Neuronal stem cell (in vitro differentiated cells): ENCODE data around the gene KCTD12.
A peak's percentile ranks its signal among the peaks of the same experiment; 100 is the strongest.
"Not testable (repeated sequence)": the region's sequence is repeated elsewhere in the genome, so short reads cannot be mapped to it uniquely, and the experiment has no call there.

Experiments
- DNase-seq: peaks from one replicate; pipeline ENCODE4 v3.0.0-alpha.2; 2013; ENCODE audit warnings: low spot score
- H2AFZ ChIP-seq: one replicate; pipeline ENCODE4 v1.6.1; 2013; ENCODE audit warnings: mild to moderate bottlenecking, low read length, inconsistent platforms
- H2AK5ac ChIP-seq: 2 replicates; pipeline ENCODE4 v1.6.1; 2013; ENCODE audit warnings: low read depth, mild to moderate bottlenecking, inconsistent platforms, low read length, moderate library complexity, mixed read lengths
- H2BK120ac ChIP-seq: 2 replicates; pipeline ENCODE4 v1.6.1; 2013; ENCODE audit warnings: low read depth, mild to moderate bottlenecking, inconsistent platforms, low read length, moderate library complexity, mixed read lengths
- H2BK12ac ChIP-seq: one replicate; pipeline ENCODE4 v1.6.1; 2013; ENCODE audit warnings: low read length, inconsistent platforms
- H2BK15ac ChIP-seq: 2 replicates; pipeline ENCODE4 v1.6.1; 2013; ENCODE audit warnings: mild to moderate bottlenecking, low read length, inconsistent platforms, mixed read lengths
- H2BK5ac ChIP-seq: one replicate; pipeline ENCODE4 v1.6.1; 2013; ENCODE audit warnings: inconsistent platforms, mild to moderate bottlenecking, low read length, moderate library complexity
- H3K14ac ChIP-seq: one replicate; pipeline ENCODE4 v1.6.1; 2013; ENCODE audit warnings: low read length, inconsistent platforms
- H3K18ac ChIP-seq: 2 replicates; pipeline ENCODE4 v1.6.1; 2013; ENCODE audit warnings: low read length, inconsistent platforms
- H3K23ac ChIP-seq: 2 replicates; pipeline ENCODE4 v1.6.1; 2013; ENCODE audit warnings: low read depth, mild to moderate bottlenecking, mixed read lengths, low read length, inconsistent platforms; ENCODE audit not compliant: poor library complexity
- H3K27ac ChIP-seq: replicated peaks from 3 replicates; pipeline ENCODE4 v1.5.1; 2013; ENCODE audit warnings: low read length, inconsistent platforms
- H3K27me3 ChIP-seq, 3 experiments: 2 replicates each; pipeline ENCODE4 v1.6.1; 2013; ENCODE audit warnings: low read length in 3 of 3, mild to moderate bottlenecking in 2 of 3, inconsistent platforms in 1 of 3, low read depth in 1 of 3, mixed read lengths in 1 of 3, moderate library complexity in 1 of 3; ENCODE audit not compliant: control insufficient read depth in 3 of 3, insufficient read depth in 3 of 3
- H3K36me3 ChIP-seq, 2 donors: replicated peaks in 1 of 2; 2 replicates each; pipeline ENCODE4 v1.6.1; 2013; ENCODE audit warnings: low read length in 2 of 2; ENCODE audit not compliant: control insufficient read depth in 2 of 2, insufficient read depth in 2 of 2
- H3K4ac ChIP-seq: 2 replicates; pipeline ENCODE4 v1.6.1; 2013; ENCODE audit warnings: inconsistent platforms, mild to moderate bottlenecking, low read length, moderate library complexity
- H3K4me1 ChIP-seq, 2 donors: 1 replicate in 1 of 2; 2 replicates in 1 of 2; pipeline ENCODE4 v1.6.1; 2013; ENCODE audit warnings: low read length in 2 of 2, low read depth in 1 of 2; ENCODE audit not compliant: control insufficient read depth in 2 of 2, insufficient read depth in 1 of 2
- H3K4me2 ChIP-seq: one replicate; pipeline ENCODE4 v1.6.1; 2013; ENCODE audit warnings: mild to moderate bottlenecking, low read length, inconsistent platforms; ENCODE audit not compliant: insufficient read depth, poor library complexity, severe bottlenecking
- H3K4me3 ChIP-seq, 2 donors: 2 replicates each; pipeline ENCODE4 v1.5.1; 2013; ENCODE audit warnings: low read length in 2 of 2, mild to moderate bottlenecking in 2 of 2, inconsistent platforms in 1 of 2, moderate library complexity in 1 of 2
- H3K79me1 ChIP-seq: one replicate; pipeline ENCODE4 v1.6.1; 2013; ENCODE audit warnings: low read depth, mild to moderate bottlenecking, inconsistent platforms, low read length, moderate library complexity
- H3K9ac ChIP-seq: one replicate; pipeline ENCODE4 v1.6.1; 2013; ENCODE audit warnings: mild to moderate bottlenecking, low read depth, low read length, inconsistent platforms; ENCODE audit not compliant: poor library complexity
- H3K9me3 ChIP-seq, 2 donors: replicated peaks in 1 of 2; 2 replicates each; pipeline versions ENCODE3 to v1.6.1; 2013; ENCODE audit warnings: low read length in 2 of 2, mild to moderate bottlenecking in 2 of 2, inconsistent platforms in 1 of 2, low read depth in 1 of 2, mixed read lengths in 1 of 2, moderate library complexity in 1 of 2; ENCODE audit not compliant: control insufficient read depth in 2 of 2, insufficient read depth in 1 of 2
- H4K8ac ChIP-seq: one replicate; pipeline ENCODE4 v1.6.1; 2013; ENCODE audit warnings: low read depth, mild to moderate bottlenecking, inconsistent platforms, low read length, moderate library complexity
- H4K91ac ChIP-seq: one replicate; pipeline ENCODE4 v1.6.1; 2013; ENCODE audit warnings: low read length, low read depth, mild to moderate bottlenecking, inconsistent platforms; ENCODE audit not compliant: poor library complexity
- WGBS, 2 donors: extraction: QIAGEN DNeasy Blood & Tissue Kit; methylation state at CpG; one replicate each; pipeline ENCODE4 v1.1.7; 2013; ENCODE audit warnings: missing lambda C conversion rate in 2 of 2, mixed read lengths in 1 of 2; ENCODE audit not compliant: insufficient read length in 2 of 2, insufficient replicate concordance in 1 of 2; ENCODE audit errors: extremely low coverage in 2 of 2; 5-methylcytosine and 5-hydroxymethylcytosine counted together

The KCTD12 gene

GRCh38 chr13:76921516-76921915, 35.3 kb upstream of the KCTD12 start:
- no peak overlapping the region for H3K4me3 ChIP-seq
- no peak overlapping the region for H3K9ac ChIP-seq
- no peak overlapping the region for H3K4me2 ChIP-seq
- no peak overlapping the region for H3K14ac ChIP-seq
- H3K79me1 ChIP-seq, result no peaks in the 10 kb centered on the region
- no peak overlapping the region for H4K8ac ChIP-seq
- no peak overlapping the region for H2AK5ac ChIP-seq
- H2BK15ac ChIP-seq, result no peak overlapping the region
- H4K91ac ChIP-seq, result no peak overlapping the region
- no peak overlapping the region for H3K23ac ChIP-seq
- H3K18ac ChIP-seq, result no peak overlapping the region
- no peak overlapping the region for H3K4ac ChIP-seq
- H3K4me1 ChIP-seq, result peaks cover 0 to 1% of the 10 kb centered on the region in 2 donors
- H3K9me3 ChIP-seq, result peaks cover 0 to 2% of the 10 kb centered on the region in 2 donors
- no peak overlapping the region for H2AFZ ChIP-seq
- no peak overlapping the region for H2BK120ac ChIP-seq
- WGBS, 2 donors, result no CpG with 5 or more reads among the region's 1 CpG
- H3K36me3 ChIP-seq, result no peaks in the 10 kb centered on the region
- DNase-seq, result no peak
- H2BK12ac ChIP-seq, result no peak overlapping the region
- H2BK5ac ChIP-seq, result no peak overlapping the region
- H3K27ac ChIP-seq, result no peak overlapping the region
- no peaks in the 10 kb centered on the region for H3K27me3 ChIP-seq

GRCh38 chr13:76917755-76918481, 31.7 kb upstream of the KCTD12 start:
- not testable (repeated sequence) for H3K9me3 ChIP-seq, H3K23ac ChIP-seq, H3K4me1 ChIP-seq, H3K14ac ChIP-seq, H3K4me2 ChIP-seq, H3K18ac ChIP-seq, H2BK120ac ChIP-seq, H2BK12ac ChIP-seq, H4K91ac ChIP-seq, H3K27ac ChIP-seq, H3K9ac ChIP-seq, H3K27me3 ChIP-seq, H2AK5ac ChIP-seq, H2BK15ac ChIP-seq, H2BK5ac ChIP-seq, H3K4me3 ChIP-seq, H4K8ac ChIP-seq, H3K4ac ChIP-seq, H2AFZ ChIP-seq, H3K79me1 ChIP-seq, H3K36me3 ChIP-seq, DNase-seq
- no CpG with 5 or more reads among the region's 12 CpGs for WGBS, 2 donors

GRCh38 chr13:76917095-76917494, 30.9 kb upstream of the KCTD12 start:
- no peak for DNase-seq
- no CpG with 5 or more reads among the region's 1 CpG for WGBS, 2 donors
- H3K27ac ChIP-seq, result no peak overlapping the region

GRCh38 chr13:76913898-76914297, 27.7 kb upstream of the KCTD12 start:
- peak overlapping the region; percentile 27 for H3K14ac ChIP-seq
- H3K79me1 ChIP-seq, result no peaks in the 10 kb centered on the region
- no peak overlapping the region for H2BK15ac ChIP-seq
- H4K91ac ChIP-seq, result no peak overlapping the region
- H3K4ac ChIP-seq, result no peak overlapping the region
- H2BK12ac ChIP-seq, result no peak overlapping the region
- H2BK120ac ChIP-seq, result no peak overlapping the region
- no peak overlapping the region for H3K9ac ChIP-seq
- no peak overlapping the region for H2BK5ac ChIP-seq
- no peak overlapping the region for H3K4me3 ChIP-seq
- peak overlapping the region; percentile 40 for H3K18ac ChIP-seq
- H3K9me3 ChIP-seq, result peaks cover 0 to 2% of the 10 kb centered on the region in 2 donors
- H2AFZ ChIP-seq, result no peak overlapping the region
- H3K4me1 ChIP-seq, result peaks cover 0 to 1% of the 10 kb centered on the region in 2 donors
- no CpG with 5 or more reads among the region's 4 CpGs for WGBS, 2 donors
- H2AK5ac ChIP-seq, result no peak overlapping the region
- H3K4me2 ChIP-seq, result no peak overlapping the region
- H3K36me3 ChIP-seq, result no peaks in the 10 kb centered on the region
- DNase-seq, result no peak
- H3K27ac ChIP-seq, result no peak overlapping the region
- H3K23ac ChIP-seq, result no peak overlapping the region
- no peak overlapping the region for H4K8ac ChIP-seq
- no peaks in the 10 kb centered on the region for H3K27me3 ChIP-seq

More at GRCh38 chr13:76917095-76917494, 30.9 kb upstream of the KCTD12 start:
- Histone ChIP-seq H3K4ac (no peak overlapping the region), H3K14ac (no peak overlapping the region), H4K8ac (no peak overlapping the region), H4K91ac (no peak overlapping the region), H2BK120ac (no peak overlapping the region), H2BK15ac (no peak overlapping the region), H3K4me2 (no peak overlapping the region), H3K9ac (no peak overlapping the region), H2BK5ac (no peak overlapping the region), H3K9me3 (no peaks in the 10 kb centered on the region), H3K4me3 (no peak overlapping the region), H3K4me1 (peaks cover 0 to 1% of the 10 kb centered on the region in 2 donors), H3K18ac (no peak overlapping the region), H3K27me3 (no peaks in the 10 kb centered on the region), H3K36me3 (no peaks in the 10 kb centered on the region), H3K23ac (no peak overlapping the region), H2AK5ac (no peak overlapping the region), H2BK12ac (no peak overlapping the region), H2AFZ (no peak overlapping the region), H3K79me1 (no peaks in the 10 kb centered on the region)
